Suprapubic skin (tissue), 4 donors: ENCODE results near the gene RBL1. TPM values are rescaled to one million over a fixed set of nuclear protein-coding genes. Genes with fewer than 3 reads are reported as not detected.

Source experiments
- DNase-seq, 2 donors: peaks; one replicate each; pipeline ENCODE4 v3.0.0-alpha.2; 2019; ENCODE audit warnings: low spot score in 2 of 2
- H3K27ac ChIP-seq: fragments of 200-600 bp; sonication (generic); one replicate; pipeline ENCODE4 v1.5.1; 2019
- H3K27me3 ChIP-seq: fragments of 200-600 bp; sonication (generic); one replicate; pipeline ENCODE4 v1.5.1; 2019
- H3K36me3 ChIP-seq: fragments of 200-600 bp; sonication (generic); one replicate; pipeline ENCODE4 v1.5.1; 2019
- H3K4me1 ChIP-seq: fragments of 200-600 bp; sonication (generic); one replicate; pipeline ENCODE4 v1.5.1; 2019
- H3K4me3 ChIP-seq: fragments of 200-600 bp; sonication (generic); one replicate; pipeline ENCODE4 v1.5.1; 2019; ENCODE audit warnings: mild to moderate bottlenecking
- H3K9me3 ChIP-seq: fragments of 200-600 bp; sonication (generic); one replicate; pipeline ENCODE4 v1.5.1; 2019
- CTCF ChIP-seq, 2 donors: fragments of 200-600 bp in 1 of 2; fragments of 450-650 bp in 1 of 2; sonication (generic) in 1 of 2; IDR thresholded peaks; one replicate each; pipeline ENCODE4 v1.5.1; 2016 to 2019; ENCODE audit warnings: antibody characterized with exemption in 2 of 2, mild to moderate bottlenecking in 1 of 2, moderate library complexity in 1 of 2
- EP300 ChIP-seq: sonication (generic); formaldehyde crosslinking; IDR thresholded peaks from one replicate; pipeline ENCODE4 v1.6.1; 2017; ENCODE audit warnings: antibody characterized with exemption
- POLR2A ChIP-seq, 2 donors: fragments of 450-650 bp; IDR thresholded peaks; one replicate each; pipeline ENCODE4 v1.6.1; 2017; ENCODE audit warnings: antibody characterized with exemption in 2 of 2, mild to moderate bottlenecking in 2 of 2, moderate library complexity in 2 of 2
- POLR2AphosphoS5 ChIP-seq, 3 donors: sonication (generic); formaldehyde crosslinking; IDR thresholded peaks; one replicate each; pipeline ENCODE4 v1.6.1; 2017; ENCODE audit warnings: antibody characterized with exemption in 3 of 3
- WGBS: methylation state at CpG from one replicate; pipeline ENCODE4 v1.1.5; 2018; 5-methylcytosine and 5-hydroxymethylcytosine counted together
- total RNA-seq, 4 donors: library from RNA; depleted of rRNA; stranded (reverse); fragments of >200 nt; gene quantifications; one replicate each; pipeline ENCODE4 v1.1.0, GENCODE V29; 2016

RBL1 gene
- total RNA-seq, 4 donors from 2014 or later, result 7.5 to 11.5 (median 8.9) TPM

- H3K27ac ChIP-seq, result no peak overlapping the region
- no peak for TF ChIP-seq POLR2AphosphoS5 (IDR thresholded peaks at IDR 0.05)
- TF ChIP-seq EP300, result no peak
- no peak for TF ChIP-seq POLR2A (IDR thresholded peaks at IDR 0.05)
- no peak for TF ChIP-seq CTCF (IDR thresholded peaks at IDR 0.05)
- H3K4me1 ChIP-seq, result peaks cover 10% of the 10 kb centered on the region
- H3K27me3 ChIP-seq, result no peaks in the 10 kb centered on the region
- H3K9me3 ChIP-seq, result no peaks in the 10 kb centered on the region
- H3K4me3 ChIP-seq, result peak overlapping the region; percentile 84
- no peaks in the 10 kb centered on the region for H3K36me3 ChIP-seq
- 1% methylated on average over 17 of the region's 19 CpGs for WGBS
- DNase-seq, result no peak
Observed at GRCh38 chr20:37095108-37095598, 644 bp downstream of the RBL1 start.

GRCh38 chr20:37090407-37090806, 5.4 kb downstream of the RBL1 start:
- no peak for DNase-seq
- TF ChIP-seq POLR2A (IDR thresholded peaks at IDR 0.05), result no peak
- Histone ChIP-seq H3K9me3 (no peaks in the 10 kb centered on the region), H3K27me3 (no peaks in the 10 kb centered on the region), H3K4me3 (no peak overlapping the region), H3K36me3 (peaks cover 9% of the 10 kb centered on the region), H3K27ac (no peak overlapping the region), H3K4me1 (peaks cover 10% of the 10 kb centered on the region)
- 73% methylated on average over 2 of the region's 2 CpGs for WGBS

DNA sequence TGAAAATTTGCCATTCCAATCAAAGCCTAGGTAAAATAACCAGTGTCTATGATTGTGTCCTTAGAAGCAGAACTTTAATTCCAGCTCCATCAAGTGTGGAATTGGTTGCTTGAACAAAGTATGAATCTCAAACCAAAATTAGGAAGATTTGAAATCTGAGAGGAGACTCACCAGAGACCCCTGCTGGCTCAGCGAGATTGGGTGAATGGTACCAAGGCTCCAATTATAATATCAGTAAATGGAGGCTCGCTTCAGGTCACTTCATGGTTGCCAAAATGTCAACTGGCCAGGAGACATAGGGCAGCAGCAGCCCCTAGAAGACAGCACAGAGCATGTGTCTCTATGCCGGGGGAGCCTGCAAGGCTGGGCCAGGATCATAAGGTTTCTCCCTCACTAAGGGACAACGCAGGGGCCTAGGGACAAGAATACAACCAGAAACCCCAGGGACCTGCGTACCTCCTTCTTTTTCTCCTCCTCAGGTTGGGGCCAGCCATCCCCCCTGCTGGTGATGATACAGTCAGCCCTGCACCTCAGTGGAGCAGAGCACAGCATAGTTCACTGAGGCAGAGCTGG, 14.0 kb downstream of the RBL1 start:
- H3K4me3 ChIP-seq, result no peak overlapping the region
- TF ChIP-seq POLR2A (IDR thresholded peaks at IDR 0.05), result no peak
- no peak for TF ChIP-seq POLR2AphosphoS5 (IDR thresholded peaks at IDR 0.05)
- no peak for TF ChIP-seq EP300
- TF ChIP-seq CTCF (IDR thresholded peaks at IDR 0.05), result no peak
- no peak for DNase-seq
- no peaks in the 10 kb centered on the region for H3K27me3 ChIP-seq
- H3K9me3 ChIP-seq, result no peaks in the 10 kb centered on the region
- no peaks in the 10 kb centered on the region for H3K4me1 ChIP-seq
- WGBS, result 86% methylated on average over 5 of the region's 5 CpGs
- no peak overlapping the region for H3K27ac ChIP-seq
- H3K36me3 ChIP-seq, result no peaks in the 10 kb centered on the region

- 96% methylated on average over 8 of the region's 8 CpGs for WGBS
- H3K4me1 ChIP-seq, result no peaks in the 10 kb centered on the region
- no peaks in the 10 kb centered on the region for H3K27me3 ChIP-seq
- DNase-seq, result no peak
- H3K9me3 ChIP-seq, result no peaks in the 10 kb centered on the region
- TF ChIP-seq POLR2AphosphoS5 (IDR thresholded peaks at IDR 0.05) (no peak), EP300 (no peak), POLR2A (IDR thresholded peaks at IDR 0.05) (no peak), CTCF (IDR thresholded peaks at IDR 0.05) (no peak)
- no peak overlapping the region for H3K4me3 ChIP-seq
- H3K36me3 ChIP-seq, result no peaks in the 10 kb centered on the region
- no peak overlapping the region for H3K27ac ChIP-seq
Observed at GRCh38 chr20:37077009-37077408, 18.8 kb downstream of the RBL1 start.

- no peak for TF ChIP-seq POLR2A (IDR thresholded peaks at IDR 0.05)
- TF ChIP-seq EP300, result no peak
- no peak for TF ChIP-seq CTCF (IDR thresholded peaks at IDR 0.05)
- no peak for TF ChIP-seq POLR2AphosphoS5 (IDR thresholded peaks at IDR 0.05)
- peaks cover 9% of the 10 kb centered on the region for H3K4me1 ChIP-seq
- H3K4me3 ChIP-seq, result no peak overlapping the region
- no peaks in the 10 kb centered on the region for H3K27me3 ChIP-seq
- no peak for DNase-seq
- no peaks in the 10 kb centered on the region for H3K9me3 ChIP-seq
- no peaks in the 10 kb centered on the region for H3K36me3 ChIP-seq
- 94% methylated on average over 3 of the region's 3 CpGs for WGBS
- no peak overlapping the region for H3K27ac ChIP-seq
Observed at GRCh38 chr20:37075932-37076685, 19.7 kb downstream of the RBL1 start.
